Small intestine (tissue), 7 donors: ENCODE data around the gene RNF208. TPM values are rescaled to one million over a fixed set of nuclear protein-coding genes. Genes with fewer than 3 reads are reported as not detected.

Experiments
- DNase-seq, 2 donors: peaks; one replicate each; pipeline versions ENCODE4 v3.0.0 to v3.0.0-alpha.2; 2013
- FAIRE-seq: peaks from 2 replicates; lab custom pipeline; 2012; peaks lifted over from hg19 to GRCh38; lab: Jason Lieb, UNC
- H3K27ac ChIP-seq, 3 donors: one replicate each; pipeline ENCODE4 v1.5.1; 2013; ENCODE audit warnings: low read length in 2 of 3, mild to moderate bottlenecking in 2 of 3, control low read depth in 1 of 3, inconsistent platforms in 1 of 3, low read depth in 1 of 3, moderate library complexity in 1 of 3
- H3K27me3 ChIP-seq, 3 donors: one replicate each; pipeline ENCODE4 v1.6.1; 2013; ENCODE audit warnings: low read length in 3 of 3, inconsistent platforms in 1 of 3; ENCODE audit not compliant: control insufficient read depth in 3 of 3, insufficient read depth in 3 of 3
- H3K36me3 ChIP-seq, 3 donors: one replicate each; pipeline ENCODE4 v1.6.1; 2013; ENCODE audit warnings: low read length in 3 of 3, inconsistent platforms in 1 of 3, low read depth in 1 of 3, mild to moderate bottlenecking in 1 of 3, moderate library complexity in 1 of 3; ENCODE audit not compliant: control insufficient read depth in 3 of 3, insufficient read depth in 2 of 3
- H3K4me1 ChIP-seq, 3 donors: one replicate each; pipeline ENCODE4 v1.6.1; 2013; ENCODE audit warnings: low read length in 2 of 3, inconsistent platforms in 1 of 3, low read depth in 1 of 3, mild to moderate bottlenecking in 1 of 3, moderate library complexity in 1 of 3; ENCODE audit not compliant: control insufficient read depth in 3 of 3, insufficient read depth in 2 of 3
- H3K4me3 ChIP-seq, 3 donors: one replicate each; pipeline ENCODE4 v1.5.1; 2013; ENCODE audit warnings: low read length in 3 of 3, control low read depth in 1 of 3, inconsistent platforms in 1 of 3, low read depth in 1 of 3, mild to moderate bottlenecking in 1 of 3, moderate library complexity in 1 of 3
- H3K9me3 ChIP-seq, 2 donors: one replicate each; pipeline ENCODE4 v1.6.1; 2013; ENCODE audit warnings: low read depth in 1 of 2, low read length in 1 of 2; ENCODE audit not compliant: control insufficient read depth in 2 of 2, insufficient read depth in 1 of 2
- WGBS, 3 donors: extraction: QIAGEN DNeasy Blood & Tissue Kit; methylation state at CpG; one replicate each; pipeline ENCODE4 v1.1.7; 2013; 5-methylcytosine and 5-hydroxymethylcytosine counted together
- polyA plus RNA-seq, 4 donors: library from polyadenylated mRNA; stranded (reverse) in 3 of 4; unstranded in 1 of 4; fragments of 200-250 nt in 3 of 4; fragments of 120-200 nt in 1 of 4; gene quantifications; one replicate each; pipeline versions ENCODE4 v1.2.1 to v1.2.3, GENCODE V29; 2013
- donor health status: healthy with polysubstance abuse.
- donor health status: control.
- donor health status: control.
- donor health status: Bipolar disorder and iron deficiency.
- donor health status: healthy.

The RNF208 gene
- polyA plus RNA-seq, 4 donors, result 2.7 to 10.8 (median 8.3) TPM

DNA sequence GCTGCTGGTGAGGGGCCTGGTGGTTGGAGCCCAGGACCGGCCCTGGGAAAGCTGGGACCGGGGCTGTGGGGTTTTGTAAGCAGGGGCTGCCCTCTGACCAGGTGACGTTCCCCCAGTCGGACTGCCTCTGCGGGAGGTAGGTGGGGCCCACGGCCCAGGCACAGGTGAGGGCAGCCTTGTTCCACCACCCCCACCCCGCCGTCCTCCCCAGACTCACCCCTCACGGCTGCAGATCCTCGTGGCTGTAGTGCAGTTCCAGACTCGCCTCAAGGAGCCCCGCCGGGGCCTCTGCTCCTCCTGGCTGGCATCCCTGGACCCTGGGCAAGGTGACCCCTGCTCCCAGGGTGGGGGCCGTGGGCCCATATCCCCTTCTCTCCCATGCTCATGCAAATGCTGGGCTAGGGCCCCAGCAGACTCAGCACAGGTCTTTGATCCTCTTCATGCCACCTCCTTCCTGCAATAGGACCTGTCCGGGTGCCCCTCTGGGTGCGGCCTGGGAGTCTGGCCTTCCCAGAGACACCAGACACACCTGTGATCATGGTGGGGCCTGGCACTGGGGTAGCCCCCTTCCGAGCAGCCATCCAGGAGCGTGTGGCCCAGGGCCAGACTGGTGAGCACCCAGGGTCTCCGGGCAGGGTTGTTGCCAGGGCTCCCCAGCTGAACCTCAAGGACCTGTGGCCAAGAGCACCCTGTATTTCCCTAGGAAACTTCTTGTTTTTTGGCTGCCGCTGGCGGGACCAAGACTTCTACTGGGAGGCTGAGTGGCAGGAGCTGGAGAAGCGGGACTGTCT, 6.6 kb downstream of the RNF208 start:
- 91 to 95% (median 93%) methylated on average over 20 to 22 of the region's 22 CpGs for WGBS, 3 donors

GRCh38 chr9:137214620-137215019, 7.4 kb downstream of the RNF208 start:
- DNase-seq, result no peak
- no peak for FAIRE-seq
- Histone ChIP-seq H3K4me3 (no peak overlapping the region), H3K4me1 (peaks cover 0 to 25% (median 0%) of the 10 kb centered on the region in 3 donors), H3K36me3 (peaks cover 0 to 58% (median 3%) of the 10 kb centered on the region in 3 donors), H3K9me3 (no peaks in the 10 kb centered on the region), H3K27me3 (no peaks in the 10 kb centered on the region), H3K27ac (no peak overlapping the region)
- WGBS, 3 donors, result 91 to 97% (median 93%) methylated on average over 16 to 19 of the region's 19 CpGs

More for the DNA sequence above, 6.6 kb downstream of the RNF208 start:
- DNase-seq, result no peak
- peaks cover 0 to 61% (median 3%) of the 10 kb centered on the region in 3 donors for H3K36me3 ChIP-seq
- no peaks in the 10 kb centered on the region for H3K27me3 ChIP-seq
- H3K27ac ChIP-seq, result no peak overlapping the region
- no peak overlapping the region for H3K4me3 ChIP-seq
- H3K9me3 ChIP-seq, result no peaks in the 10 kb centered on the region
- H3K4me1 ChIP-seq, result peaks cover 0 to 25% (median 0%) of the 10 kb centered on the region in 3 donors
- no peak for FAIRE-seq

GRCh38 chr9:137213160-137214060, 8.6 kb downstream of the RNF208 start:
- FAIRE-seq (no peak), DNase-seq (no peak)
- 89 to 90% (median 89%) methylated on average over 44 to 49 of the region's 49 CpGs for WGBS, 3 donors
- H3K36me3 ChIP-seq, result peaks cover 0 to 57% (median 3%) of the 10 kb centered on the region in 3 donors
- no peak overlapping the region for H3K4me3 ChIP-seq
- peaks cover 0 to 17% (median 0%) of the 10 kb centered on the region in 3 donors for H3K4me1 ChIP-seq
- H3K27ac ChIP-seq, result no peak overlapping the region
- H3K9me3 ChIP-seq, result no peaks in the 10 kb centered on the region
- H3K27me3 ChIP-seq, result no peaks in the 10 kb centered on the region

DNA sequence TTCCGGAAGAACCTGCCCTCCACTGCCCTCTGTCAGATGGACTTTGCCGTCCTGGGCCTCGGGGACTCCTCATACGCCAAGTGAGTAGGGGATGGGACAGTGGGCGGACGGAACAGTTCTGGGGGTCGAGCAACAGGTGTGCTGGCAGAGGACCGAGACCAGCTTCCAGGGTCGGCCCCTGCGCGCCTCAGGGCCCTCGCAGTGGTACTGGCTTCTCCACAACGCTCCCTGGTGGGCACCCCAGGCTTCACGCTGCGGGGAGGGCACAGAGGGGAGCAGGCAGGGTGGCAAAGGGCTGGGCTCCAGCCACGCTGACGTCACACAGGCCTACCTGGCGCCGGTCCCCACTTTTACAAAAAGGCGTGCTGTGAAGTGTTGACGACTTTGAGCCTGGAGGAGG, 9.5 kb downstream of the RNF208 start:
- no peak overlapping the region for H3K27ac ChIP-seq
- H3K4me3 ChIP-seq, result no peak overlapping the region
- H3K9me3 ChIP-seq, result no peaks in the 10 kb centered on the region
- DNase-seq (no peak), FAIRE-seq (no peak)
- H3K4me1 ChIP-seq, result peaks cover 0 to 8% (median 0%) of the 10 kb centered on the region in 3 donors
- no peaks in the 10 kb centered on the region for H3K27me3 ChIP-seq
- H3K36me3 ChIP-seq, result peaks cover 0 to 54% (median 3%) of the 10 kb centered on the region in 3 donors
- WGBS, 3 donors, result 78 to 91% (median 86%) methylated on average over 20 to 21 of the region's 21 CpGs

- Histone ChIP-seq H3K27ac (no peak overlapping the region), H3K36me3 (peaks cover 0 to 56% (median 3%) of the 10 kb centered on the region in 3 donors), H3K27me3 (no peaks in the 10 kb centered on the region), H3K9me3 (no peaks in the 10 kb centered on the region), H3K4me1 (peaks cover under 1 to 2% (median 1%) of the 10 kb centered on the region in 3 donors), H3K4me3 (no peak overlapping the region)
- 81 to 89% (median 85%) methylated on average over 12 to 13 of the region's 13 CpGs for WGBS, 3 donors
- no peak for FAIRE-seq
- DNase-seq, result no peak
These were observed 10.5 kb downstream of the RNF208 start for GRCh38 chr9:137211532-137211931.

- FAIRE-seq (no peak), DNase-seq (no peak)
- Histone ChIP-seq H3K27me3 (no peaks in the 10 kb centered on the region), H3K9me3 (no peaks in the 10 kb centered on the region), H3K4me1 (peaks cover 5 to 27% (median 13%) of the 10 kb centered on the region in 3 donors), H3K36me3 (peaks cover 0 to 24% (median 0%) of the 10 kb centered on the region in 3 donors), H3K4me3 (peak overlapping the region in 1 of 3 donors; percentile 95), H3K27ac (no peak overlapping the region)
- 56 to 71% (median 59%) methylated on average over 7 of the region's 7 CpGs for WGBS, 3 donors
These were observed 15.4 kb downstream of the RNF208 start for GRCh38 chr9:137206602-137207001.

- Histone ChIP-seq H3K4me1 (peaks cover 5 to 31% (median 13%) of the 10 kb centered on the region in 3 donors), H3K36me3 (peaks cover 0 to 19% (median 0%) of the 10 kb centered on the region in 3 donors), H3K9me3 (no peaks in the 10 kb centered on the region), H3K4me3 (peak within 1 kb of the TSS; percentile 87 to 95 (median 91)), H3K27me3 (no peaks in the 10 kb centered on the region), H3K27ac (peak within 1 kb of the TSS; percentile 67 to 92 (median 92))
- peak; percentile 86 to 97 for DNase-seq
- no peak for FAIRE-seq
- WGBS, 3 donors, result 0 to 1% (median 1%) methylated on average over 77 to 98 of the region's 98 CpGs
These were observed 16.6 kb downstream of the RNF208 start, which contains the start of the genes NDOR1 and TMEM203 for GRCh38 chr9:137205126-137206069. NDOR1 (plus strand) TSS chr9:137205700; CDS start chr9:137205778, 78 bp downstream. TMEM203 (minus strand) TSS chr9:137205648; CDS start chr9:137205414, 234 bp downstream.
